Measurements from ENCODE around the gene REN. TPM values are rescaled to one million over a fixed set of nuclear protein-coding genes. Genes with fewer than 3 reads are reported as not detected.

REN gene
- total RNA-seq, 1 donor from 2014 or later, result not detected

- no peak for DNase-seq
These were observed 12.5 kb downstream of the REN start for GRCh38 chr1:204153667-204154066.

GRCh38 chr1:204152310-204153044 lies 13.7 kb downstream of the REN start:
- DNase-seq, result no peak

GRCh38 chr1:204151552-204152309 lies 14.4 kb downstream of the REN start, which contains the start of gene ETNK2:
ETNK2 (minus strand) TSS chr1:204152044; CDS start chr1:204151852, 192 bp downstream.
- DNase-seq, result no peak

- no peak for DNase-seq
These were observed 15.2 kb downstream of the REN start for GRCh38 chr1:204150702-204151551.

GRCh38 chr1:204149635-204150565 lies 16.2 kb downstream of the REN start:
- DNase-seq, result no peak

GRCh38 chr1:204149107-204149506 lies 17.0 kb downstream of the REN start:
- DNase-seq, result no peak

- DNase-seq, result no peak
These were observed 18.4 kb downstream of the REN start for GRCh38 chr1:204147406-204148383.

- no peak for DNase-seq
These were observed 19.2 kb downstream of the REN start for GRCh38 chr1:204146965-204147364.

- DNase-seq, result no peak
These were observed 19.8 kb downstream of the REN start for GRCh38 chr1:204146309-204146708.

GRCh38 chr1:204145033-204145504 lies 21.1 kb downstream of the REN start:
- no peak for DNase-seq

GRCh38 chr1:204143276-204144041 lies 22.7 kb downstream of the REN start:
- DNase-seq, result no peak

GRCh38 chr1:204142032-204142974 lies 23.8 kb downstream of the REN start:
- DNase-seq, result no peak

GRCh38 chr1:204141131-204141530 lies 25.0 kb downstream of the REN start:
- no peak for DNase-seq

- no peak for DNase-seq
These were observed 26.2 kb downstream of the REN start for GRCh38 chr1:204139952-204140351.

- no peak for DNase-seq
These were observed 27.0 kb downstream of the REN start for GRCh38 chr1:204139088-204139487.

- no peak for DNase-seq
These were observed 29.3 kb downstream of the REN start for GRCh38 chr1:204136814-204137213.

- no peak for DNase-seq
These were observed 32.0 kb downstream of the REN start for GRCh38 chr1:204134103-204134502.

GRCh38 chr1:204132718-204133117 lies 33.4 kb downstream of the REN start:
- DNase-seq, result no peak
